Measurements from ENCODE around the gene IL4R.

Gene IL4R

DNA sequence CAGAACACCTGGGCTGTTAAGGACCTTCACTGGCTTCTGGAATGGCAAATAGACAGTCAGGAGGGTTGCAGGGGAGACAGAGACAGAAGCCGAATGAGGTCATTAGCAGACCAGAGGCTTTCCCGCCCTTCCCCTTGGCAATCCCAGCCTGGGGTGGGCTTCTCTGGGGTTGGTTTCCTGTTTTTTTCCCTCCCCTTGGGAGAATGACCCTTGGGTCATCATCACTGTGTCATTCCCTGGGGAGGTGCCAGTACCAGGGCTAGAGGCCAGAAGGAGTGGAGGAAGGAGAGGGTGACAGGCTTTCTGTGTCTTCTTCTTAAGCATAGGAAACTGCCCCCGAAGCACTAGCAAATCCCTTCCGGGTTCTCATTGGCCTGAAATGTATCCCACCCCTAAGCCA, 45.3 kb downstream of the IL4R start:
- Histone ChIP-seq H3K4me1 (ENCODE audit: control insufficient read depth, insufficient read depth, low read length) (no peaks in the 10 kb centered on the region), H3K4me3 (ENCODE audit: low read length) (no peak overlapping the region), H3K27me3 (ENCODE audit: control insufficient read depth, insufficient read depth, low read length) (no peaks in the 10 kb centered on the region), H3K36me3 (ENCODE audit: control insufficient read depth, insufficient read depth, low read length) (peaks cover 13% of the 10 kb centered on the region), H3K9me3 (ENCODE audit: control insufficient read depth, insufficient read depth, low read length) (no peaks in the 10 kb centered on the region), H3K27ac (ENCODE audit: low read length) (no peak overlapping the region)
- WGBS (ENCODE audit: insufficient coverage, insufficient read length), result no CpG with 5 or more reads among the region's 4 CpGs
- DNase-seq (ENCODE audit: low read depth, low spot score), result no peak

DNA sequence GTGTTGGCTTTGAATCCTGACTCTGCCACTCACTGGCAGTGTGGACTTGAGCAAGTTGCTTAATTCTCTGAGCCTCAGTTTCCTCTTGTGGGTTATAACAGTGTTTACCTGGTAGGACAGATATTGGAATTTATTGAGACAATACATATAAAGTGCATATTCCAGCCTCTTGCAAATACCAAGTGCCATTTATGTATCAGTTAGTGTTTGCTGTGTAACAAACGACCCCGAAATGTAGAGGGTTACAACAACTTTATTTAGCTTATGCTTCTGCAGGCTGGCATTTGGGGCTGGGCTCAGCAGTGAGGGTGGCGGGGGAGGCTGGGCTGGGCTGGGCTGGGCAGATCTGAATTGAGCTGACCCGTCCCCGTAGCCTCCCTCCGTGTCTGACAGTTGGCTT, 45.8 kb downstream of the IL4R start:
- Histone ChIP-seq H3K4me3 (ENCODE audit: low read length) (no peak overlapping the region), H3K27me3 (ENCODE audit: control insufficient read depth, insufficient read depth, low read length) (no peaks in the 10 kb centered on the region), H3K27ac (ENCODE audit: low read length) (no peak overlapping the region), H3K9me3 (ENCODE audit: control insufficient read depth, insufficient read depth, low read length) (no peaks in the 10 kb centered on the region), H3K4me1 (ENCODE audit: control insufficient read depth, insufficient read depth, low read length) (no peaks in the 10 kb centered on the region), H3K36me3 (ENCODE audit: control insufficient read depth, insufficient read depth, low read length) (peaks cover 14% of the 10 kb centered on the region)
- no peak for DNase-seq (ENCODE audit: low read depth, low spot score)
- WGBS (ENCODE audit: insufficient coverage, insufficient read length), result no CpG with 5 or more reads among the region's 6 CpGs

- no peak overlapping the region for H3K4me3 ChIP-seq (ENCODE audit: low read length)
- no peak overlapping the region for H3K27ac ChIP-seq (ENCODE audit: low read length)
- H3K9me3 ChIP-seq (ENCODE audit: control insufficient read depth, insufficient read depth, low read length), result no peaks in the 10 kb centered on the region
- H3K27me3 ChIP-seq (ENCODE audit: control insufficient read depth, insufficient read depth, low read length), result no peaks in the 10 kb centered on the region
- no peak for DNase-seq (ENCODE audit: low read depth, low spot score)
- no peaks in the 10 kb centered on the region for H3K4me1 ChIP-seq (ENCODE audit: control insufficient read depth, insufficient read depth, low read length)
- no CpG with 5 or more reads among the region's 3 CpGs for WGBS (ENCODE audit: insufficient coverage, insufficient read length)
- peaks cover 14% of the 10 kb centered on the region for H3K36me3 ChIP-seq (ENCODE audit: control insufficient read depth, insufficient read depth, low read length)
These were observed 48.2 kb downstream of the IL4R start for GRCh38 chr16:27361987-27362386.

DNA sequence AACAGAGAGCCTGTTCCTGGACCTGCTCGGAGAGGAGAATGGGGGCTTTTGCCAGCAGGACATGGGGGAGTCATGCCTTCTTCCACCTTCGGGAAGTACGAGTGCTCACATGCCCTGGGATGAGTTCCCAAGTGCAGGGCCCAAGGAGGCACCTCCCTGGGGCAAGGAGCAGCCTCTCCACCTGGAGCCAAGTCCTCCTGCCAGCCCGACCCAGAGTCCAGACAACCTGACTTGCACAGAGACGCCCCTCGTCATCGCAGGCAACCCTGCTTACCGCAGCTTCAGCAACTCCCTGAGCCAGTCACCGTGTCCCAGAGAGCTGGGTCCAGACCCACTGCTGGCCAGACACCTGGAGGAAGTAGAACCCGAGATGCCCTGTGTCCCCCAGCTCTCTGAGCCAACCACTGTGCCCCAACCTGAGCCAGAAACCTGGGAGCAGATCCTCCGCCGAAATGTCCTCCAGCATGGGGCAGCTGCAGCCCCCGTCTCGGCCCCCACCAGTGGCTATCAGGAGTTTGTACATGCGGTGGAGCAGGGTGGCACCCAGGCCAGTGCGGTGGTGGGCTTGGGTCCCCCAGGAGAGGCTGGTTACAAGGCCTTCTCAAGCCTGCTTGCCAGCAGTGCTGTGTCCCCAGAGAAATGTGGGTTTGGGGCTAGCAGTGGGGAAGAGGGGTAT, 48.9 kb downstream of the IL4R start:
- no peak for DNase-seq (ENCODE audit: low read depth, low spot score)
- peaks cover 14% of the 10 kb centered on the region for H3K36me3 ChIP-seq (ENCODE audit: control insufficient read depth, insufficient read depth, low read length)
- H3K27me3 ChIP-seq (ENCODE audit: control insufficient read depth, insufficient read depth, low read length), result no peaks in the 10 kb centered on the region
- H3K4me1 ChIP-seq (ENCODE audit: control insufficient read depth, insufficient read depth, low read length), result no peaks in the 10 kb centered on the region
- no peaks in the 10 kb centered on the region for H3K9me3 ChIP-seq (ENCODE audit: control insufficient read depth, insufficient read depth, low read length)
- H3K4me3 ChIP-seq (ENCODE audit: low read length), result no peak overlapping the region
- no peak overlapping the region for H3K27ac ChIP-seq (ENCODE audit: low read length)
- no CpG with 5 or more reads among the region's 16 CpGs for WGBS (ENCODE audit: insufficient coverage, insufficient read length)

- Histone ChIP-seq H3K9me3 (ENCODE audit: control insufficient read depth, insufficient read depth, low read length) (no peaks in the 10 kb centered on the region), H3K36me3 (ENCODE audit: control insufficient read depth, insufficient read depth, low read length) (peaks cover 14% of the 10 kb centered on the region), H3K27ac (ENCODE audit: low read length) (no peak overlapping the region), H3K4me1 (ENCODE audit: control insufficient read depth, insufficient read depth, low read length) (no peaks in the 10 kb centered on the region), H3K27me3 (ENCODE audit: control insufficient read depth, insufficient read depth, low read length) (no peaks in the 10 kb centered on the region), H3K4me3 (ENCODE audit: low read length) (no peak overlapping the region)
- DNase-seq (ENCODE audit: low read depth, low spot score), result no peak
- WGBS (ENCODE audit: insufficient coverage, insufficient read length), result no CpG with 5 or more reads among the region's 5 CpGs
These were observed 49.5 kb downstream of the IL4R start for GRCh38 chr16:27363246-27363632.

- Histone ChIP-seq H3K27ac (ENCODE audit: low read length) (no peak overlapping the region), H3K4me1 (ENCODE audit: control insufficient read depth, insufficient read depth, low read length) (no peaks in the 10 kb centered on the region), H3K9me3 (ENCODE audit: control insufficient read depth, insufficient read depth, low read length) (no peaks in the 10 kb centered on the region), H3K36me3 (ENCODE audit: control insufficient read depth, insufficient read depth, low read length) (peaks cover 14% of the 10 kb centered on the region), H3K27me3 (ENCODE audit: control insufficient read depth, insufficient read depth, low read length) (no peaks in the 10 kb centered on the region), H3K4me3 (ENCODE audit: low read length) (no peak overlapping the region)
- DNase-seq (ENCODE audit: low read depth, low spot score), result no peak
- no CpG with 5 or more reads among the region's 9 CpGs for WGBS (ENCODE audit: insufficient coverage, insufficient read length)
These were observed 50.0 kb downstream of the IL4R start for GRCh38 chr16:27363797-27364196.

DNA sequence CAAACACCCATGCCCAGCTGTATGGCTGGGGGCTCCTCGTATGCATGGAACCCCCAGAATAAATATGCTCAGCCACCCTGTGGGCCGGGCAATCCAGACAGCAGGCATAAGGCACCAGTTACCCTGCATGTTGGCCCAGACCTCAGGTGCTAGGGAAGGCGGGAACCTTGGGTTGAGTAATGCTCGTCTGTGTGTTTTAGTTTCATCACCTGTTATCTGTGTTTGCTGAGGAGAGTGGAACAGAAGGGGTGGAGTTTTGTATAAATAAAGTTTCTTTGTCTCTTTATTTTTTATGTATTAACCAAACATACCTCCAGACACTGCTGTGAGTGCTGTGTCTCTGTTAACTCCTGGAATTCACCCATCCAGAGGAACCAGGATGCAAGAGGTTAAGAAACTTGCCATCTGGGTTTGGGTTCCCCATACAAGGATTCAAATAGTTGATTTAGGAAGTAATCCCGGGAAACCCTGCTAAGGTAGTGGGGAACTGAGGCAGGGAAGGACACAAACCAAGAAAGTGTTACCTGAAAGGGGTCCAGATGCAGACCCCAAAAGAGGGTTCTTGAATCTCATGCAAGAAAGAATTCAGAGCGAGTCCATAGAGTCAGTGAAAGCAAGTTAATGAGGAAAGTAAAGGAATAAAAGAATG, 50.8 kb downstream of the IL4R start:
- Histone ChIP-seq H3K4me3 (ENCODE audit: low read length) (no peak overlapping the region), H3K27ac (ENCODE audit: low read length) (no peak overlapping the region), H3K9me3 (ENCODE audit: control insufficient read depth, insufficient read depth, low read length) (no peaks in the 10 kb centered on the region), H3K27me3 (ENCODE audit: control insufficient read depth, insufficient read depth, low read length) (no peaks in the 10 kb centered on the region), H3K4me1 (ENCODE audit: control insufficient read depth, insufficient read depth, low read length) (no peaks in the 10 kb centered on the region), H3K36me3 (ENCODE audit: control insufficient read depth, insufficient read depth, low read length) (peaks cover 14% of the 10 kb centered on the region)
- no CpG with 5 or more reads among the region's 6 CpGs for WGBS (ENCODE audit: insufficient coverage, insufficient read length)
- no peak for DNase-seq (ENCODE audit: low read depth, low spot score)

DNA sequence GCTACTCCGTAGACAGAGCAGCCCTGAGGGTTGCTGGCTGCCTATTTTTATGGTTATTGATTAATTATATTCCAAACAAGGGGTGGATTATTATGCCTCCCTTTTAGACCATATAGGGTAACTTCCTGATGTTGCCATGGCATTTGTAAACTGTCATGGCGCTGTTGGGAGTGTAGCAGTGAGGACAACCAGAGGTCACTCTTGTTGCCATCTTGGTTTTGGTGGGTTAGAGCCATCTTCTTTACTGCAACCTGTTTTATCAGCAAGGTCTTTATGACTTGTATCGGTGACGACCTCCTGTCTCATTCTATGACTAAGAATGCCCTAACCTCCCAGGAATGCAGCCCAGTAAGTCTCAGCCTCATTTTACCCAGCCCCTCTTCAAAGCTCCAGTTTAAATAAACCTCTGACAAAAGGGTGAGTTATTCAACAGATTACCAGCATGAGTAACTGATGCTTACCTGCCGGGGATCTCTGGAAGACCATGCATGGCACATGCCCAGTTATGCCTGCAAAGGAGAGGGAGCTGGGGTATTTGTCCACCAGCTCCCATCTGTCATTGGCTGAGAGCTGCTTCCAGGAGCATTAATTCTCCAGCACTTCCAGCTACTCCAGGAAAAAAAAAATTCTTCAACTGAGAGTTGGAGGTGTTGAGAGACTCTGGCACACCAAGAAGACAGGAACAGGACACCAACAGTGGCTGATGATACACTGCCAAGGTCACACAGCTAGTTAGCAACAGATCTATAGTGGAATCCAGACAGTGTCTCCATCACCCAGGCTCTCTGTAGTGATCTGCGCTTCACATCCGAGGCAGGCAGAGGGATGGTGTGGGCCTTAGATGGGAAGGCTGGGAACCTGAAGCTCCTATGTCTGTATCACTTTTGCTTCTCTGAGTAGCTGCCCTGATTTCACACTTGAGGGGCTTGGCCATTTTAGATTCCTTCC, 51.6 kb downstream of the IL4R start:
- no peak overlapping the region for H3K4me3 ChIP-seq (ENCODE audit: low read length)
- H3K27me3 ChIP-seq (ENCODE audit: control insufficient read depth, insufficient read depth, low read length), result no peaks in the 10 kb centered on the region
- H3K27ac ChIP-seq (ENCODE audit: low read length), result no peak overlapping the region
- no peak for DNase-seq (ENCODE audit: low read depth, low spot score)
- no CpG with 5 or more reads among the region's 7 CpGs for WGBS (ENCODE audit: insufficient coverage, insufficient read length)
- peaks cover 14% of the 10 kb centered on the region for H3K36me3 ChIP-seq (ENCODE audit: control insufficient read depth, insufficient read depth, low read length)
- H3K9me3 ChIP-seq (ENCODE audit: control insufficient read depth, insufficient read depth, low read length), result no peaks in the 10 kb centered on the region
- H3K4me1 ChIP-seq (ENCODE audit: control insufficient read depth, insufficient read depth, low read length), result no peaks in the 10 kb centered on the region

DNA sequence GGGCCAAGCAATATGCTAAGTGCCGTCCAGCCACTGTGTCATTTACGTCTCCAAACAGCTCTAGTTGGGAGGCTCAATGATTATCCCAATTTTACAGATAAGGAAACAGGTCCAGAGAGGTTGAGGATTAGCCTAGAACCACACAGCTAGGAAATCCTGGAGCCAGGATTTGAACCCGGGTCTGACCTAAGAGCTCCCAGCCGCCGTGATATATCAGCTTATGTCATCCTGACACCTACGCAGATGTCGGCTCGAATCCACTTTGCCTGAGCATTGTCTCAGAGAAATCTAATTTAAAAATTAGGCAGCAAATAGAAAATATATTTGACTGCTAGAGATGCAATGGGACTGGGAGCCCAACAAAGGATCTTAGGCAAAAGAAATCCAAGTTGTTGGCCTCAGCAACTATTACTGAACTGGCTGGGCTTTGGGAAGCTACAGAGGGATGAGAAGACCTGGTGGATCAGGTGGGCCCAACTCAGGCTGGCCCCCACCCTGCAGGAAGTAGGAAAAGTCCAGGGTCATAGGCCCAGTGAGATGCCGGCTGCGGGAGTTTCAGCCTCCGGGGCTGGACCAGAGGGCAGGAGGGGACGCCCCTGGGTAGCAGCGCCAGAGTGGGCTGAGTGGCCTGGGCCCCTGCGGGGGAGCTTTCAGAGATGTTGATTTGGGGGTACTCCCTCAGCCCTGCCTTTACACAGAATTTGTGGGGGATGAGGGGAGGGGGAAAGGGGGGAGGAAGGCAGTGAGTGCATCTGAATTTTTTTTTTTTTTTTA, 53.1 kb downstream of the IL4R start:
- no peak overlapping the region for H3K27ac ChIP-seq (ENCODE audit: low read length)
- no peaks in the 10 kb centered on the region for H3K4me1 ChIP-seq (ENCODE audit: control insufficient read depth, insufficient read depth, low read length)
- WGBS (ENCODE audit: insufficient coverage, insufficient read length), result no CpG with 5 or more reads among the region's 14 CpGs
- no peak for DNase-seq (ENCODE audit: low read depth, low spot score)
- H3K4me3 ChIP-seq (ENCODE audit: low read length), result no peak overlapping the region
- H3K9me3 ChIP-seq (ENCODE audit: control insufficient read depth, insufficient read depth, low read length), result no peaks in the 10 kb centered on the region
- peaks cover 14% of the 10 kb centered on the region for H3K36me3 ChIP-seq (ENCODE audit: control insufficient read depth, insufficient read depth, low read length)
- H3K27me3 ChIP-seq (ENCODE audit: control insufficient read depth, insufficient read depth, low read length), result no peaks in the 10 kb centered on the region

Data from iPS DF 6.9 (cell line).